ENCODE measurements around the gene ZNF575. TPM values are rescaled to one million over a fixed set of nuclear protein-coding genes. Genes with fewer than 3 reads are reported as not detected.
A peak's percentile ranks its signal among the peaks of the same experiment; 100 is the strongest.

Gene ZNF575
- total RNA-seq, 1 donor from 2014 or later, result 4.1 TPM

GRCh38 chr19:43524922-43525835 lies 7.8 kb upstream of the ZNF575 start:
- Mint-ChIP-seq H3K27me3 (ENCODE audit: low read depth) (no peaks in the 10 kb centered on the region), H3K36me3 (ENCODE audit: low read depth) (no peaks in the 10 kb centered on the region), H3K4me3 (ENCODE audit: unreplicated experiment) (peak overlapping the region; percentile 88), H3K9me3 (ENCODE audit: low read depth) (no peaks in the 10 kb centered on the region), H3K27ac (ENCODE audit: unreplicated experiment) (peak overlapping the region; percentile 76), H3K4me1 (ENCODE audit: low read depth) (peaks cover 35% of the 10 kb centered on the region)
- TF ChIP-seq CTCF (IDR thresholded peaks at IDR 0.05), result no peak
- DNase-seq (ENCODE audit: low spot score), result peak; percentile 53

- peak overlapping the region; percentile 88 for H3K4me3 Mint-ChIP-seq (ENCODE audit: unreplicated experiment)
- no peaks in the 10 kb centered on the region for H3K9me3 Mint-ChIP-seq (ENCODE audit: low read depth)
- peak overlapping the region; percentile 76 for H3K27ac Mint-ChIP-seq (ENCODE audit: unreplicated experiment)
- TF ChIP-seq CTCF (IDR thresholded peaks at IDR 0.05), result no peak
- H3K27me3 Mint-ChIP-seq (ENCODE audit: low read depth), result no peaks in the 10 kb centered on the region
- H3K36me3 Mint-ChIP-seq (ENCODE audit: low read depth), result no peaks in the 10 kb centered on the region
- H3K4me1 Mint-ChIP-seq (ENCODE audit: low read depth), result peaks cover 35% of the 10 kb centered on the region
- DNase-seq (ENCODE audit: low spot score), result peak; percentile 85
These were observed 6.9 kb upstream of the ZNF575 start for GRCh38 chr19:43525836-43526771.

- TF ChIP-seq CTCF (IDR thresholded peaks at IDR 0.05), result peak; percentile 38
- Mint-ChIP-seq H3K9me3 (ENCODE audit: low read depth) (no peaks in the 10 kb centered on the region), H3K4me1 (ENCODE audit: low read depth) (peaks cover 35% of the 10 kb centered on the region), H3K36me3 (ENCODE audit: low read depth) (no peaks in the 10 kb centered on the region), H3K27ac (ENCODE audit: unreplicated experiment) (peak within 1 kb of the TSS; percentile 96), H3K27me3 (ENCODE audit: low read depth) (no peaks in the 10 kb centered on the region), H3K4me3 (ENCODE audit: unreplicated experiment) (peak within 1 kb of the TSS; percentile 88)
- peak; percentile 87 for DNase-seq (ENCODE audit: low spot score)
These were observed 5.8 kb upstream of the ZNF575 start, which contains the start of gene ETHE1 for GRCh38 chr19:43526884-43527859. ETHE1 (minus strand) TSS chr19:43527201; CDS start chr19:43527177, 24 bp downstream.

GRCh38 chr19:43527860-43528622 lies 4.9 kb upstream of the ZNF575 start:
- Mint-ChIP-seq H3K27me3 (ENCODE audit: low read depth) (no peaks in the 10 kb centered on the region), H3K9me3 (ENCODE audit: low read depth) (no peaks in the 10 kb centered on the region), H3K27ac (ENCODE audit: unreplicated experiment) (no peak overlapping the region), H3K4me3 (ENCODE audit: unreplicated experiment) (no peak overlapping the region), H3K4me1 (ENCODE audit: low read depth) (peaks cover 40% of the 10 kb centered on the region), H3K36me3 (ENCODE audit: low read depth) (no peaks in the 10 kb centered on the region)
- peak; percentile 37 for DNase-seq (ENCODE audit: low spot score)
- no peak for TF ChIP-seq CTCF (IDR thresholded peaks at IDR 0.05)
